ENCODE measurements around the gene INPP4A. TPM values are rescaled to one million over a fixed set of nuclear protein-coding genes. Genes with fewer than 3 reads are reported as not detected.

Gene INPP4A
- total and polyA plus RNA-seq, 2 donors (not counting 3 experiments of a cell fraction or from before 2014, with no cell fraction given): 14.9 to 28.8 TPM

- CTCF ChIA-PET: interaction anchor here (1.2 to 1.7 kb wide), 2 partner anchors 9 to 19 kb away, joined by 3 to 4 read pairs; no protein-coding TSS in a partner anchor
- intact Hi-C loops (cut with micrococcal nuclease): no loop called here
Observed at GRCh38 chr2:98403878-98404277, 40.8 kb upstream of the INPP4A start.

GRCh38 chr2:98404556-98405250, 40.0 kb upstream of the INPP4A start:
- no TSS peak for BruUV-seq (replicated peaks)
- peaks cover 17 to 39% of the 10 kb centered on the region in 2 experiments for H3K27me3 ChIP-seq (ENCODE audit: control insufficient read depth in 2 of 2, insufficient read depth in 2 of 2, low read length in 2 of 2)
- H3K9me3 ChIP-seq (replicated peaks; ENCODE audit: control insufficient read depth, insufficient read depth, low read length): no peaks in the 10 kb centered on the region
- H3K4me2 ChIP-seq (ENCODE audit: insufficient read depth, low read length): no peak overlapping the region
- intact Hi-C loops (cut with micrococcal nuclease) (no loop called here), dilution Hi-C loops (cut with MboI; ENCODE audit: extremely low pct_ligation_motif_present, low sequenced_read_pairs) (no loop called here)
- no peak for DNase-seq (ENCODE audit: low read depth, low spot score)
- H3K4me1 ChIP-seq (ENCODE audit: control insufficient read depth, extremely low read depth, insufficient read depth, low read length): no peaks in the 10 kb centered on the region
- no peak overlapping the region for H3K27ac ChIP-seq (ENCODE audit: insufficient read depth, low read depth, low read length)
- ChIA-PET POLR2A (no interaction called here), CTCF (interaction anchor here (1.2 kb wide), 1 partner anchor 9 kb away, joined by 3 read pairs; no protein-coding TSS in a partner anchor)
- H3K9ac ChIP-seq (replicated peaks; ENCODE audit: extremely low read depth, insufficient read depth, low read length): no peak overlapping the region
- no peaks in the 10 kb centered on the region for H3K36me3 ChIP-seq (ENCODE audit: control insufficient read depth in 2 of 2, extremely low read depth in 1 of 2, insufficient read depth in 2 of 2, low read length in 2 of 2)
- no peaks in the 10 kb centered on the region for H4K20me1 ChIP-seq (replicated peaks; ENCODE audit: control insufficient read depth, extremely low read depth, insufficient read depth, low read length)
- TF ChIP-seq POLR2AphosphoS5 (IDR thresholded peaks at IDR 0.05; ENCODE audit: insufficient read depth, low read depth, low read length) (no peak), MYC (IDR thresholded peaks at IDR 0.05; ENCODE audit: low read depth, low read length) (no peak), POLR2A (IDR thresholded peaks at IDR 0.05; ENCODE audit: low read depth, low read length) (no peak), GATA2 (IDR thresholded peaks at IDR 0.05; ENCODE audit: insufficient read depth, insufficient read length, low read depth, low read length) (no peak), MAX (IDR thresholded peaks at IDR 0.05; ENCODE audit: insufficient read depth, insufficient read length) (no peak), EZH2 (IDR thresholded peaks at IDR 0.05; ENCODE audit: borderline replicate concordance, low read depth, low read length, severe bottlenecking) (no peak), JUN (IDR thresholded peaks at IDR 0.05; ENCODE audit: borderline replicate concordance, insufficient read depth, insufficient read length, low read depth) (no peak), FOS (IDR thresholded peaks at IDR 0.05; ENCODE audit: borderline replicate concordance, insufficient read depth, low read length) (no peak)
- TF ChIP-seq, protein P1, sequence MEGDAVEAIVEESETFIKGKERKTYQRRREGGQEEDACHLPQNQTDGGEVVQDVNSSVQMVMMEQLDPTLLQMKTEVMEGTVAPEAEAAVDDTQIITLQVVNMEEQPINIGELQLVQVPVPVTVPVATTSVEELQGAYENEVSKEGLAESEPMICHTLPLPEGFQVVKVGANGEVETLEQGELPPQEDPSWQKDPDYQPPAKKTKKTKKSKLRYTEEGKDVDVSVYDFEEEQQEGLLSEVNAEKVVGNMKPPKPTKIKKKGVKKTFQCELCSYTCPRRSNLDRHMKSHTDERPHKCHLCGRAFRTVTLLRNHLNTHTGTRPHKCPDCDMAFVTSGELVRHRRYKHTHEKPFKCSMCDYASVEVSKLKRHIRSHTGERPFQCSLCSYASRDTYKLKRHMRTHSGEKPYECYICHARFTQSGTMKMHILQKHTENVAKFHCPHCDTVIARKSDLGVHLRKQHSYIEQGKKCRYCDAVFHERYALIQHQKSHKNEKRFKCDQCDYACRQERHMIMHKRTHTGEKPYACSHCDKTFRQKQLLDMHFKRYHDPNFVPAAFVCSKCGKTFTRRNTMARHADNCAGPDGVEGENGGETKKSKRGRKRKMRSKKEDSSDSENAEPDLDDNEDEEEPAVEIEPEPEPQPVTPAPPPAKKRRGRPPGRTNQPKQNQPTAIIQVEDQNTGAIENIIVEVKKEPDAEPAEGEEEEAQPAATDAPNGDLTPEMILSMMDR (IDR thresholded peaks at IDR 0.05; ENCODE audit: extremely low read depth in 1 of 2, insufficient read depth in 1 of 2, low read depth in 1 of 2, low read length in 2 of 2): no peak
- no peak for FAIRE-seq
- H2AFZ ChIP-seq (ENCODE audit: low read depth, low read length): no peak overlapping the region
- no peaks in the 10 kb centered on the region for H3K9me1 ChIP-seq (replicated peaks; ENCODE audit: control insufficient read depth, extremely low read depth, insufficient read depth, low read length)
- H3K79me2 ChIP-seq (ENCODE audit: control insufficient read depth, insufficient read depth, low read length): no peaks in the 10 kb centered on the region
- no peak overlapping the region for H3K4me3 ChIP-seq (replicated peaks in 1 of 3; ENCODE audit: insufficient read depth in 1 of 3, low read depth in 1 of 3, low read length in 3 of 3)

More at GRCh38 chr2:98403878-98404277, 40.8 kb upstream of the INPP4A start:
- Histone ChIP-seq H3K27me3 (ENCODE audit: control insufficient read depth in 2 of 2, insufficient read depth in 2 of 2, low read length in 2 of 2) (peaks cover 17 to 44% of the 10 kb centered on the region in 2 experiments), H3K9me3 (replicated peaks; ENCODE audit: control insufficient read depth, insufficient read depth, low read length) (no peaks in the 10 kb centered on the region), H4K20me1 (replicated peaks; ENCODE audit: control insufficient read depth, extremely low read depth, insufficient read depth, low read length) (no peaks in the 10 kb centered on the region), H3K27ac (ENCODE audit: insufficient read depth, low read depth, low read length) (no peak overlapping the region), H3K9me1 (replicated peaks; ENCODE audit: control insufficient read depth, extremely low read depth, insufficient read depth, low read length) (no peaks in the 10 kb centered on the region), H3K36me3 (ENCODE audit: control insufficient read depth in 2 of 2, extremely low read depth in 1 of 2, insufficient read depth in 2 of 2, low read length in 2 of 2) (no peaks in the 10 kb centered on the region), H3K4me3 (replicated peaks in 1 of 3; ENCODE audit: insufficient read depth in 1 of 3, low read depth in 1 of 3, low read length in 3 of 3) (no peak overlapping the region), H3K9ac (replicated peaks; ENCODE audit: extremely low read depth, insufficient read depth, low read length) (no peak overlapping the region), H3K79me2 (ENCODE audit: control insufficient read depth, insufficient read depth, low read length) (no peaks in the 10 kb centered on the region), H3K4me2 (ENCODE audit: insufficient read depth, low read length) (no peak overlapping the region), H3K4me1 (ENCODE audit: control insufficient read depth, extremely low read depth, insufficient read depth, low read length) (no peaks in the 10 kb centered on the region), H2AFZ (ENCODE audit: low read depth, low read length) (no peak overlapping the region)
- no TSS peak for BruUV-seq (replicated peaks)
- TF ChIP-seq GATA2 (IDR thresholded peaks at IDR 0.05; ENCODE audit: insufficient read depth, insufficient read length, low read depth, low read length) (no peak), MAX (IDR thresholded peaks at IDR 0.05; ENCODE audit: insufficient read depth, insufficient read length) (no peak)
- DNase-seq (ENCODE audit: low read depth, low spot score) (no peak), FAIRE-seq (no peak)
- POLR2A ChIA-PET: no interaction called here
- dilution Hi-C loops (cut with MboI; ENCODE audit: extremely low pct_ligation_motif_present, low sequenced_read_pairs): no loop called here

All from endothelial cell of umbilical vein (primary cell).